HTR-8/SVneo (cell line): ENCODE results near the gene F2RL1.
"Not testable (repeated sequence)": the region's sequence is repeated elsewhere in the genome, so short reads cannot be mapped to it uniquely, and the experiment has no call there.

Source experiments
- DNase-seq: peaks from one replicate; pipeline ENCODE4 v3.0.0; 2011; ENCODE audit warnings: low spot score, mixed read lengths; ENCODE audit not compliant: insufficient read length
- FAIRE-seq: peaks from 2 replicates; lab custom pipeline; 2011; peaks lifted over from hg19 to GRCh38; lab: Jason Lieb, UNC

The F2RL1 gene

DNA sequence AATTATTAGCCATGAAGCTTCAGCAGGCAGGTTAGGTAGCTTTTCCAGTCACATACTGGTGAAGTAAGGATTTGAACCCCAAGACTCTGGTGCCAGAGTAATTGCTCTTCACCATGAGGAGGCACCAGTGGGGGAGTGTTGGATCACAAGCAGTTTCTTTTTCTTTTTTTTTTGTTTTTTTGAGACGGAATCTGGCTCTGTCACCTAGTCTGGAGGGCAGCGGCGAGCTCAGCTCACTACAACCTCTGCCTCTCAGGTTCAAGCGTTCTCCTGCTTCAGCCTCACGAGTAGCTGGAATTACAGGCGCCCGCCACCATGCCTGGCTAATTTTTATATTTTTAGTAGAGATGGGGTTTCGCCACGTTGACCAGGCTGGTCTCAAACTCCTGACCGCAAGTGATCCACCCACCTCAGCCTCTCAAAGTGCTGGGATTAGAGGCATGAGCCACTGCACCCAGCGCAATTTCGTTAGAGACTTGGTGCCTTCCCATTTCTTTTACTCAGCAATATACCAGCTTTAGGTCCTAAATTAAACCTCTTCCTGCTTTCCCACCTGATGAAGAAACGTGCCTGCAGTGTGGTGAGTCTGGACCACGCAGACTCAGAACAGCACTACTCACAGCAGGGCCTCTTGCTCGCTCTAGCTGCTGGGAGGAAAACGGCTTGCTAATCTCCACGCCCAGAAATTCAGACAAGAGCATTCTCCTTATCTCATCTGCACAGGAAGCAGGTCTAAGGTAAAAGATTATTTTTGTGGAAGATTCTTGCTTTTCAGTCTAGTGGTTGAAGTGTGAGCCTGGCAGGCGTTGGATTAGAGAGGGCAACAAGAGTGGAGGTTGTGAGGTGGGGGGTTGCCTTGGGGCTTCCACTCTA is 30.8 kb downstream of the F2RL1 start, which contains the start of gene S100Z:
Gene S100Z (plus strand): TSS at position 596 of the 873 bp plus-strand sequence. CDS start 25,346 bp downstream, outside the sequence.
- DNase-seq (no peak), FAIRE-seq (no peak)

- FAIRE-seq = no peak
- no peak for DNase-seq
These were observed 31.8 kb downstream of the F2RL1 start for GRCh38 chr5:76850543-76851145.

- FAIRE-seq (no peak), DNase-seq (no peak)
These were observed 33.0 kb downstream of the F2RL1 start for GRCh38 chr5:76851728-76852369.

GRCh38 chr5:76852772-76853171 is 33.9 kb downstream of the F2RL1 start:
- FAIRE-seq = no peak
- no peak for DNase-seq

DNA sequence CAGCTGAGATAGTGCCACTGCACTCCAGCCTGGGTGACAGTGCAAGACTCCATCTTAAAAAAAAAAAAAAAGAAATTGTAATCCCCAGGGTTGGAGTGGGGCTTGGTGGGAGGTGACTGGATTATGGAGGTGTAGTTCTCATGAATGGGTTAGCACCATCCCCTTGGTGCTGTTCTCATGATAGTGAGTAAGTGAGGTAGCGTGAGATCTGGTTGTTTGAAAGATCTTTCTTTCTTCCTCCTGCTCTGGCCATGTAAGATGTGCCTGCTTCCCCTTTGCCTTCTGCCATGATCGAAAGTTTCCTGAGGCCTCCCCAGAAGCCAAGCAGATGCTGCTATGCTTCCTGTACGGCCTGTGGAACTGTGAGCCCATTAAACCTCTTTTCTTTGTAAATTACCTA is 34.9 kb downstream of the F2RL1 start:
- FAIRE-seq, DNase-seq: not testable (repeated sequence)

DNA sequence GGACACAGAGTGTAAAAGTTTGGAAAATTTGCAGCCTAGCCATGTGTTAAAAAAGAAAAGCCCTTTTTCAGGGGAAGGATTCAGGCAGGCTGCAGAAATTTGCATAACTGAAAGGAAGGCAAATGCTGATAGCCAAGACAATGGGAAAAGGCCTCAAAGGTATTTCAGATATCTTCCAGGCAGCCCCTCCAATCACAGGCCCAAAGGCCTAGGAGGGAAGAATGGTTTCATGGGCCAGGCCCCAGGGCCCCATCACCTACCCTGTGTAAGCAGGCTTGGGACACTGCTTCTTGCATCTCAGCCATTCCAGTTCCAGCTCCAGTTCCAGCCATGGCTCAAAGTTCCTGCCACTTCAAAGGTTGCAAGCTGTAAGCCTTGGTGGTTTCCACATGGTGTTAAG is 35.8 kb downstream of the F2RL1 start:
- FAIRE-seq (no peak), DNase-seq (no peak)

- DNase-seq, FAIRE-seq: not testable (repeated sequence)
These were observed 36.7 kb downstream of the F2RL1 start for GRCh38 chr5:76855501-76855900.

- no peak for DNase-seq
- FAIRE-seq = no peak
These were observed 37.1 kb downstream of the F2RL1 start for GRCh38 chr5:76855961-76856360.

- not testable (repeated sequence) for FAIRE-seq, DNase-seq
These were observed 38.0 kb downstream of the F2RL1 start for GRCh38 chr5:76856800-76857199.

DNA sequence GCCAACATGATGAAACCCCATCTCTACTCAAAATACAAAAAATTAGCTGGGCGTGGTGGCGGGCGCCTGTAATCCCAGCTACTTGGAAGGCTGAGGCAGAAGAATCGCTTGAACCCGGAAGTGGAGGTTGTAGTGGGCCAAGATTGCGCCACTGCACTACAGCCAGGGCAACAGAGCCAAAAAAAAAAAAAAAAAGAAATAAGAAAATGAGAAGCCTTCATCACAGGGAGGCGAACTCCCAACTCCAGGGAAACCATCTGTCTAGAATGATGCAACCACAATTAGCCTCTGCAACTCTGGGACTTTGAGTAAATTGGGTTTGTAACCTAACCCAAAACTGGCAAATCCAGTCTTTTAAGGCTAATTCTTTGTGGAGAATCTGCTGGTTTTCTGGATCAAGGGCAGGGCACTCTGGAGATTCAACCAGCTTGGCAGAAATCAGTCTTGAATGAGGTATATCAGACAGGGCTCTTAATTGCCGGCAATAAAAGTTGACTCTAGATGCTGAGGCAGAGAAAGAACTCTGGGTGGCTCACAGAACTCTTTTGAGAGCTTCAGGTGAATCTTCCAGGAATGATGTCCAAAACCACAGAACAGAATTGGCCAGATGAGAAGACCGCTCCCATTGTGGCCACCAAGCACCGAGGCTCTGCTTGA is 40.9 kb downstream of the F2RL1 start:
- no peak for DNase-seq
- no peak for FAIRE-seq

GRCh38 chr5:76861612-76862011 is 42.8 kb downstream of the F2RL1 start:
- FAIRE-seq = no peak

DNA sequence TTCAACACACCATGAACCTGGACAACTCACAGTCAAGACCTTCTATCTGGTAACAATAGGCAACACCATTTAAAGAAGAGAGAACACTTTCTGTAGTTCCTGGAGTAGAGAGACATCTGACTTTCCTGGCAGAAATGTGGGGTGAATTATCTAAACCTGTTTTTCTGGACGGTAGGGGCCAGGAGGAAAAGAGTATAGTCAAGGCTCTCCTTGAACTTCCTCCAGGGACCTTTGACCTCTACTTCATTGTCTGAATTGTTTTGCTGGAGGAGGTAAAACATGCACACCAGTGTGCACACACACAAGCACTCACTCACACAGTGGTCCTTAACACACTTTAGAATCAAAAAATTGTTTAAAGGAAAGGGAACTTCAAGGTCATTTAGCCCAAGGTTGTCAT is 44.2 kb downstream of the F2RL1 start:
- FAIRE-seq = no peak
- DNase-seq = no peak

More at GRCh38 chr5:76861612-76862011, 42.8 kb downstream of the F2RL1 start:
- no peak for DNase-seq

GRCh38 chr5:76866503-76866902 is 47.7 kb downstream of the F2RL1 start:
- DNase-seq = no peak
- FAIRE-seq = peak; percentile 76

GRCh38 chr5:76867038-76867437 is 48.2 kb downstream of the F2RL1 start:
- DNase-seq = no peak
- FAIRE-seq = no peak

- no peak for FAIRE-seq
These were observed 49.2 kb downstream of the F2RL1 start for GRCh38 chr5:76867827-76868693.

DNA sequence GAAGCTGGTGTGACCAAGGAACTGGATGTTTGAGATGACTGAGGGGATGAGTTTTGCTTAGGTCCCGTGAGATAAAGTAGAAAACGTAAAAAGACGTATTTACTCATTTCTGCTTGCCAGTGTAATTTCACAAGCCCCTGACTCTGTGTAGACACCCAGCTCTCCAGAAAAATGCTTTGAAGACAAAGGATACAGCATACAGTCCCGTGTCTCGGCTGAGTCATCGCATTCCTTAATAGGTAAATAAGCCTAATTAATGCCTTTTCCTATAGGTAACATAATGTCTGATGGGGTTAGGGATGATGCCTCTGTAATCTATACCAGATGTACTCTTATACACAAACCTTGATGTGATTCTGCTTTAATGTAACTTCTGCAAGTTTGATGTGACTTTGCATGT is 51.2 kb downstream of the F2RL1 start:
- FAIRE-seq = no peak

More at GRCh38 chr5:76867827-76868693, 49.2 kb downstream of the F2RL1 start:
- DNase-seq = peak; percentile 57

GRCh38 chr5:76874088-76874581 is 55.3 kb downstream of the F2RL1 start:
- no peak for DNase-seq
- no peak for FAIRE-seq

More for the DNA sequence above, 51.2 kb downstream of the F2RL1 start:
- DNase-seq = no peak
